Lung microvascular endothelial cell (primary cell): ENCODE results near the gene PAFAH2. TPM values are rescaled to one million over a fixed set of nuclear protein-coding genes. Genes with fewer than 3 reads are reported as not detected.

Experiments
- DNase-seq, 2 donors: peaks; one replicate each; pipeline versions ENCODE4 v3.0.0 to v3.0.0-alpha.2; 2010; ENCODE audit warnings: low read depth in 2 of 2
- total RNA-seq: library from RNA; depleted of rRNA; stranded (reverse); fragments of >200 nt; gene quantifications from 2 replicates; pipeline ENCODE4 v1.2.1, GENCODE V29; 2014

PAFAH2 gene
- total RNA-seq = 9.2 and 32.7 TPM in 2 replicates

GRCh38 chr1:25997828-25998761 lies at the start of gene PAFAH2:
TSS of gene PAFAH2 (minus strand) at chr1:25998063. CDS start at chr1:25990816, 7,247 bp downstream.
- DNase-seq = peak; percentile 99 to 100

- DNase-seq = no peak
These were observed 49.5 kb upstream of the PAFAH2 start for GRCh38 chr1:26047278-26047874.

- no peak for DNase-seq
These were observed 48.6 kb upstream of the PAFAH2 start for GRCh38 chr1:26046246-26047095.

- peak in 1 of 2 donors; percentile 28 for DNase-seq
These were observed 47.9 kb upstream of the PAFAH2 start, which contains the start of gene SLC30A2 for GRCh38 chr1:26045722-26046245. TSS of gene SLC30A2 (minus strand) at chr1:26046118. CDS start at chr1:26045896, 222 bp downstream.

- no peak for DNase-seq
These were observed 47.3 kb upstream of the PAFAH2 start for GRCh38 chr1:26044971-26045721.

GRCh38 chr1:26044414-26044813 lies 46.6 kb upstream of the PAFAH2 start:
- no peak for DNase-seq

GRCh38 chr1:26043765-26044164 lies 45.9 kb upstream of the PAFAH2 start:
- DNase-seq = no peak

- no peak for DNase-seq
These were observed 44.1 kb upstream of the PAFAH2 start for GRCh38 chr1:26041978-26042377.

GRCh38 chr1:26041401-26041800 lies 43.5 kb upstream of the PAFAH2 start:
- no peak for DNase-seq

GRCh38 chr1:26038904-26039303 lies 41.0 kb upstream of the PAFAH2 start:
- DNase-seq = no peak

GRCh38 chr1:26038477-26038876 lies 40.6 kb upstream of the PAFAH2 start:
- no peak for DNase-seq

GRCh38 chr1:26037904-26038303 lies 40.0 kb upstream of the PAFAH2 start:
- DNase-seq = no peak

- DNase-seq = no peak
These were observed 39.0 kb upstream of the PAFAH2 start for GRCh38 chr1:26036756-26037281.

- peak; percentile 71 to 81 for DNase-seq
These were observed 38.3 kb upstream of the PAFAH2 start for GRCh38 chr1:26035959-26036755.

GRCh38 chr1:26035203-26035958 lies 37.5 kb upstream of the PAFAH2 start:
- peak; percentile 91 to 93 for DNase-seq

- no peak for DNase-seq
These were observed 36.8 kb upstream of the PAFAH2 start for GRCh38 chr1:26034504-26035202.

- DNase-seq = no peak
These were observed 34.9 kb upstream of the PAFAH2 start for GRCh38 chr1:26032656-26033357.
